Right lobe of liver (tissue), 4 donors: ENCODE measurements around the gene MYO3B.

Experiments
- CTCF ChIP-seq, 4 donors: fragments of 200-600 bp in 3 of 4; fragments of 450-650 bp in 1 of 4; IDR thresholded peaks; one replicate each; pipeline versions ENCODE4 v1.5.1 to v1.8.0; 2016 to 2022; ENCODE audit warnings: antibody characterized with exemption in 4 of 4, mild to moderate bottlenecking in 2 of 4
- POLR2A ChIP-seq: fragments of 450-650 bp; IDR thresholded peaks from one replicate; pipeline ENCODE4 v1.6.1; 2017; ENCODE audit warnings: antibody characterized with exemption, mild to moderate bottlenecking
- donor health status: DM: no; HTN: no; CAD: no.
- donor health status: DM: no; HTN: no; CAD: no.
- donor health status: DM: no; HTN: yes; CAD: no.

GRCh38 chr2:170282851-170283250, 104.9 kb downstream of the MYO3B start:
- TF ChIP-seq CTCF (IDR thresholded peaks at IDR 0.05) (no peak), POLR2A (no peak)
